Activated CD8-positive, alpha-beta T cell treated with anti-CD3 and anti-CD28 coated beads, Interleukin-2, amount 10 ng/mL, durations not matched to agents 7 days and 5 days (primary cell): ENCODE data around the gene ST8SIA5. TPM values are rescaled to one million over a fixed set of nuclear protein-coding genes. Genes with fewer than 3 reads are reported as not detected.
A peak's percentile ranks its signal among the peaks of the same experiment; 100 is the strongest.

Source experiments
- ATAC-seq: fragments of 150-1000 bp; cut with Tn5 transposase; one replicate; pipeline ENCODE4 v1.10.0; 2021; ENCODE audit warnings: moderate library complexity
- CTCF ChIA-PET: fragments of 350-600 bp; sonication (Branson Sonifier 250); formaldehyde crosslinking; loops from one replicate; lab custom pipeline; 2021; ENCODE audit warnings: antibody characterized with exemption; lab: Charles Lee
- POLR2A ChIA-PET: fragments of 350-600 bp; sonication (Branson Sonifier 250); formaldehyde crosslinking; loops from one replicate; lab custom pipeline; 2021; ENCODE audit warnings: antibody characterized with exemption; lab: Charles Lee
- DNase-seq: peaks from one replicate; pipeline ENCODE4 v3.0.0-alpha.2; 2020
- H3K27ac Mint-ChIP-seq: one replicate; pipeline ENCODE4 v1.8.0; 2021; ENCODE audit warnings: mild to moderate bottlenecking, mixed read lengths
- H3K27me3 Mint-ChIP-seq: one replicate; pipeline ENCODE4 v1.8.0; 2021; ENCODE audit warnings: low read depth, mixed read lengths
- H3K36me3 Mint-ChIP-seq: one replicate; pipeline ENCODE4 v1.8.0; 2021; ENCODE audit warnings: low read depth, mixed read lengths
- H3K4me1 Mint-ChIP-seq: one replicate; pipeline ENCODE4 v1.8.0; 2021; ENCODE audit warnings: low read depth, mixed read lengths
- H3K4me3 Mint-ChIP-seq: one replicate; pipeline ENCODE4 v1.8.0; 2021; ENCODE audit warnings: mild to moderate bottlenecking, mixed read lengths
- H3K9me3 Mint-ChIP-seq: one replicate; pipeline ENCODE4 v1.8.0; 2022; ENCODE audit warnings: mixed read lengths; ENCODE audit not compliant: insufficient read depth
- total RNA-seq, 2 experiments: library from RNA; stranded (reverse); gene quantifications; one replicate each; pipeline ENCODE4 v1.2.3, GENCODE V29; 2021

The ST8SIA5 gene
- total RNA-seq, 2 experiments from 2014 or later, result not detected

GRCh38 chr18:46678041-46678440 is 78.8 kb downstream of the ST8SIA5 start:
- Mint-ChIP-seq H3K27me3 (peaks cover 17% of the 10 kb centered on the region), H3K36me3 (no peaks in the 10 kb centered on the region), H3K27ac (no peak overlapping the region), H3K4me1 (no peaks in the 10 kb centered on the region), H3K4me3 (no peak overlapping the region), H3K9me3 (no peaks in the 10 kb centered on the region)
- CTCF ChIA-PET, result no interaction called here
- POLR2A ChIA-PET, result interaction anchor here (0.6 kb wide), 1 partner anchor 33 kb away, joined by 3 read pairs; no protein-coding TSS in a partner anchor
- ATAC-seq, result no peak
- no peak for DNase-seq

DNA sequence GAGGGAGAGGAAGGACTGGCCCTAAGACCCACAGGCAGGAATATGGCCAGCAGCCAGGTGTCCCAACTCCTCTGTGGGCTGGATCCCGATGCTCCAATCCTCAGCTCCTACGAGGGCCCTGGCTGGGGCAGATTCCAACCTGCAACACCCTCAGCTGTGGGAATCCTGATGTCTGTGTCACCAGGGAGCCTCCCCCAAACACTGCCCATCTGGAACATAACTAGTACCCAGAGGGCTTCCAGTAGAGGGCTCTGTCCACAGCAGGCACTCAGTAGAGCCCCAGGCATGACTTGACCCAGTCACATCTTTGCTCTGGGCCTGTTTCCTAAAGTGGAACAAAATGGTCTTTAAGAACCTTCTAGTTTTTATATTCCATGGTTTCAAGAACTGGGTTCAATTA is 79.2 kb downstream of the ST8SIA5 start:
- H3K36me3 Mint-ChIP-seq, result no peaks in the 10 kb centered on the region
- H3K27ac Mint-ChIP-seq, result no peak overlapping the region
- CTCF ChIA-PET, result no interaction called here

GRCh38 chr18:46676182-46676835 is 80.5 kb downstream of the ST8SIA5 start:
- Mint-ChIP-seq H3K4me3 (no peak overlapping the region), H3K27me3 (peaks cover 19% of the 10 kb centered on the region), H3K27ac (no peak overlapping the region), H3K4me1 (peaks cover 8% of the 10 kb centered on the region), H3K36me3 (no peaks in the 10 kb centered on the region), H3K9me3 (no peaks in the 10 kb centered on the region)
- ATAC-seq, result no peak
- no peak for DNase-seq
- POLR2A ChIA-PET, result no interaction called here
- CTCF ChIA-PET, result interaction anchor here (1.5 kb wide), 1 partner anchor 18 kb away, joined by 3 read pairs; no protein-coding TSS in a partner anchor

More for the DNA sequence above, 79.2 kb downstream of the ST8SIA5 start:
- no peak overlapping the region for H3K4me3 Mint-ChIP-seq
- ATAC-seq (no peak), DNase-seq (no peak)
- H3K27me3 Mint-ChIP-seq, result peaks cover 19% of the 10 kb centered on the region
- POLR2A ChIA-PET, result interaction anchor here (0.6 kb wide), 1 partner anchor 32 kb away, joined by 3 read pairs; no protein-coding TSS in a partner anchor
- H3K4me1 Mint-ChIP-seq, result peaks cover 1% of the 10 kb centered on the region
- no peaks in the 10 kb centered on the region for H3K9me3 Mint-ChIP-seq

DNA sequence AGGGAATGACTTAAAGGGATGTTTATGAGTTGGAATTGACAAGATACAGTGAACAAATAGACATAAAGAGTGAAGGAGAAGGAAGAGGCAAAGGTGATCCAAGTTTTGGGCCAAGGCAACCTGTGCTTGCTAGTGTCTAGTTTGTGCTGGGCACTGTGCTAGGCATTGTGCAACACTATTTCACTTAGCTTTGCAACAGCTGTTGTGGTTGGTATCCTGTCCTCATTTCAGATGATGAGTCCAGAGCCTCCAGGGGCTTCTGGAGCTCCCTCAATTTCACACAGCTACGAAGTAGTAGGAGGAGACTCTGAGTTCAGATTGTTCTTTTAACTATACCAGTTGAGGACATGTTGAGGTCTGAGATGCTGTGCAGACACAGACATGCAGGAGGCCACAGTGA is 81.7 kb downstream of the ST8SIA5 start:
- ChIA-PET CTCF (interaction anchor here (1.5 kb wide), 1 partner anchor 17 kb away, joined by 3 read pairs; no protein-coding TSS in a partner anchor), POLR2A (no interaction called here)
- ATAC-seq, result no peak
- H3K27ac Mint-ChIP-seq, result no peak overlapping the region
- DNase-seq, result no peak
- no peaks in the 10 kb centered on the region for H3K9me3 Mint-ChIP-seq
- H3K4me1 Mint-ChIP-seq, result peaks cover 8% of the 10 kb centered on the region
- no peak overlapping the region for H3K4me3 Mint-ChIP-seq
- peaks cover 19% of the 10 kb centered on the region for H3K27me3 Mint-ChIP-seq
- H3K36me3 Mint-ChIP-seq, result no peaks in the 10 kb centered on the region

- peaks cover 8% of the 10 kb centered on the region for H3K4me1 Mint-ChIP-seq
- ATAC-seq, result peak; percentile 55
- ChIA-PET POLR2A (no interaction called here), CTCF (interaction anchor here (3.2 kb wide), 1 partner anchor 15 kb away, joined by 15 read pairs; the partner anchor contains the start of gene LOXHD1)
- peaks cover 24% of the 10 kb centered on the region for H3K27me3 Mint-ChIP-seq
- H3K9me3 Mint-ChIP-seq, result no peaks in the 10 kb centered on the region
- H3K36me3 Mint-ChIP-seq, result no peaks in the 10 kb centered on the region
- no peak overlapping the region for H3K27ac Mint-ChIP-seq
- no peak for DNase-seq
- no peak overlapping the region for H3K4me3 Mint-ChIP-seq
Measured at GRCh38 chr18:46672062-46672970, 84.5 kb downstream of the ST8SIA5 start.

DNA sequence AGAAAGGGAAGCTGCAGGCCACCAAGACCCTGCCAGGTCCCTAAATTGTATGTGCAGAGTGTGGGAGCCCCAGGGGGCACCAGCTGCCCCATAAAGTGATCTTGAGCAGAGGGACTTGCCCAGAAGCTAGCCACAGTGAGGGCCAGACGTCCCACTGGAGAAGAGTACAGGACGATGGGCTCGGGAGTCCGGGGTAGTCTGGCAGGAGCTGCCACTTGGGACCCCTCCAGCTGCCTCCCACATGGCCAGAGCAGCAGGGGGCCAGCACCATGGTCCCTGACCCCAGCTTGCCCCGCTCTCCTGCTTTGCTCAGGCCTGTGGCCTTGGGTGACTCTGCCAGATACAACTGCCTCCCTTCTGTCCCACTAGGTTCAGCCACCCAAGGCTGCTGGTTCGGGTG is 88.2 kb downstream of the ST8SIA5 start:
- peaks cover 17% of the 10 kb centered on the region for H3K27me3 Mint-ChIP-seq
- no peak for ATAC-seq
- DNase-seq, result no peak
- H3K4me1 Mint-ChIP-seq, result peaks cover 8% of the 10 kb centered on the region
- no peaks in the 10 kb centered on the region for H3K9me3 Mint-ChIP-seq
- H3K36me3 Mint-ChIP-seq, result no peaks in the 10 kb centered on the region
- H3K4me3 Mint-ChIP-seq, result no peak overlapping the region
- CTCF ChIA-PET, result interaction anchor here (2.8 kb wide), 1 partner anchor 11 kb away, joined by 14 read pairs; the partner anchor contains the start of gene LOXHD1
- POLR2A ChIA-PET, result no interaction called here
- no peak overlapping the region for H3K27ac Mint-ChIP-seq

DNA sequence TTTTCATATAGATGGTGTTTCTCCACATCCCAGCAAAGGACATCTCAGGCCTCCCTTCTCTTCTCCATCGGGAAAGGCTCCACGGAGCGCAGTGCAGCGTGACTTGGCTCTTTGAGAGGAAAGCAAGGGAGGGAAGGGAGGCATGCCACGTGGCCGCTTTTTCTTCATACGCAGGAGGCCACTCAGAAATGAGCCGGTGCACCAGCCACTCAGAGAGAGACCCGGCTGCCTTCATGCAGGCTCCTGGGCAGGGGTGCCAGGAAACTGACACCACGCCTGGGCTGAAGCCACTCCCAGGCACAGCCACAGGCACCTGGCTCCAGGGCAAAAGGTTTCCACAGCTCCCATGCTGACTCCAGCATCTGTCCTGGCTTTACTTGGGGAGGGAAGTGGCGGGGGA is 88.7 kb downstream of the ST8SIA5 start:
- Mint-ChIP-seq H3K9me3 (no peaks in the 10 kb centered on the region), H3K4me1 (peaks cover 8% of the 10 kb centered on the region), H3K4me3 (no peak overlapping the region), H3K27me3 (peaks cover 21% of the 10 kb centered on the region), H3K27ac (no peak overlapping the region), H3K36me3 (no peaks in the 10 kb centered on the region)
- ChIA-PET CTCF (interaction anchor here (2.8 kb wide), 1 partner anchor 11 kb away, joined by 14 read pairs; the partner anchor contains the start of gene LOXHD1), POLR2A (no interaction called here)
- no peak for DNase-seq
- no peak for ATAC-seq

DNA sequence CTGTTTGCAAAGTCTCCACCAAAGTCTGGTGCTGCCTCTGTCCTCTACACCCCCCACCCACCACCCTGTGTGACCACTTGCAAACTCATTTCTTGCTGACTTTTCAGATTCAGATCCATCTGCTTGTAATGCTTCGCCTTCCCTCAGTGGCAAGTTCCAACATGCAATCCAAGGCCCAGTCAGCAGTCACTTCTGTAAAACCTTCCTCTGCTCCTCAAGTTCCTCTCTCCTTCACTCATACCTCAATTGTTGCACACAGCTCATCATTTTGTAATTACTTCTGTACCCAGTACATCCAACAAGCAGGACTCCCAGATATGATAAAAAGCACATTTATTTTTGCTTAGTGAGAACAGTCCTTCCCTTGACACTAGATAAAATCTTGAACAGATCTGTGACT is 93.3 kb downstream of the ST8SIA5 start:
- CTCF ChIA-PET, result interaction anchor here (1.9 kb wide), 1 partner anchor 490 kb away, joined by 5 read pairs; a partner anchor contains a TSS
- DNase-seq (no peak), ATAC-seq (no peak)
- no peaks in the 10 kb centered on the region for H3K4me1 Mint-ChIP-seq
- POLR2A ChIA-PET, result no interaction called here
- H3K27me3 Mint-ChIP-seq, result peaks cover 21% of the 10 kb centered on the region
- H3K4me3 Mint-ChIP-seq, result no peak overlapping the region
- no peaks in the 10 kb centered on the region for H3K9me3 Mint-ChIP-seq
- H3K27ac Mint-ChIP-seq, result no peak overlapping the region
- H3K36me3 Mint-ChIP-seq, result no peaks in the 10 kb centered on the region

GRCh38 chr18:46660957-46661749 is 95.7 kb downstream of the ST8SIA5 start:
- no peak for DNase-seq
- H3K4me1 Mint-ChIP-seq, result peaks cover 3% of the 10 kb centered on the region
- no peak overlapping the region for H3K27ac Mint-ChIP-seq
- H3K36me3 Mint-ChIP-seq, result no peaks in the 10 kb centered on the region
- no peak for ATAC-seq
- H3K4me3 Mint-ChIP-seq, result no peak overlapping the region
- peaks cover 14% of the 10 kb centered on the region for H3K27me3 Mint-ChIP-seq
- no peaks in the 10 kb centered on the region for H3K9me3 Mint-ChIP-seq
- ChIA-PET CTCF (interaction anchor here (1.3 to 7.2 kb wide), 5 partner anchors 38 to 513 kb away, joined by 3 to 115 read pairs (median 3); a partner anchor contains a TSS), POLR2A (interaction anchor here (1.0 kb wide), 1 partner anchor 10 kb away, joined by 3 read pairs; no protein-coding TSS in a partner anchor)

- H3K4me3 Mint-ChIP-seq, result no peak overlapping the region
- H3K27me3 Mint-ChIP-seq, result peaks cover 16% of the 10 kb centered on the region
- H3K9me3 Mint-ChIP-seq, result no peaks in the 10 kb centered on the region
- DNase-seq (no peak), ATAC-seq (no peak)
- no peak overlapping the region for H3K27ac Mint-ChIP-seq
- peaks cover 14% of the 10 kb centered on the region for H3K4me1 Mint-ChIP-seq
- ChIA-PET POLR2A (no interaction called here), CTCF (interaction anchor here (0.6 to 7.2 kb wide), 5 partner anchors 104 to 486 kb away, joined by 3 to 115 read pairs (median 7); a partner anchor contains a TSS)
- H3K36me3 Mint-ChIP-seq, result no peaks in the 10 kb centered on the region
Measured at GRCh38 chr18:46659484-46659883, 97.4 kb downstream of the ST8SIA5 start.
